IPS-18c (cell line): ENCODE data around the gene ST3GAL4.
"Not testable (repeated sequence)": the region's sequence is repeated elsewhere in the genome, so short reads cannot be mapped to it uniquely, and the experiment has no call there.

Experiments
- H3K4me3 ChIP-seq: 2 replicates; pipeline ENCODE4 v1.7.0; 2013; ENCODE audit warnings: low read depth, mild to moderate bottlenecking, low read length, moderate library complexity; ENCODE audit not compliant: insufficient read depth
- H3K9me3 ChIP-seq: one replicate; pipeline ENCODE4 v1.6.1; 2013; ENCODE audit warnings: mild to moderate bottlenecking, low read length, moderate library complexity; ENCODE audit not compliant: control insufficient read depth, insufficient read depth

ST3GAL4 gene

GRCh38 chr11:126355324-126355925 lies at the start of gene ST3GAL4:
TSS of gene ST3GAL4 (plus strand) at chr11:126355686. CDS start at chr11:126406156, 50,470 bp downstream.
- peak within 1 kb of the TSS; percentile 91 for H3K4me3 ChIP-seq
- H3K9me3 ChIP-seq: no peaks in the 10 kb centered on the region

GRCh38 chr11:126305699-126306098 lies 49.8 kb upstream of the ST3GAL4 start:
- H3K4me3 ChIP-seq: no peak overlapping the region
- no peaks in the 10 kb centered on the region for H3K9me3 ChIP-seq

- no peaks in the 10 kb centered on the region for H3K9me3 ChIP-seq
- no peak overlapping the region for H3K4me3 ChIP-seq
Measured at GRCh38 chr11:126307706-126308105, 47.8 kb upstream of the ST3GAL4 start.

DNA sequence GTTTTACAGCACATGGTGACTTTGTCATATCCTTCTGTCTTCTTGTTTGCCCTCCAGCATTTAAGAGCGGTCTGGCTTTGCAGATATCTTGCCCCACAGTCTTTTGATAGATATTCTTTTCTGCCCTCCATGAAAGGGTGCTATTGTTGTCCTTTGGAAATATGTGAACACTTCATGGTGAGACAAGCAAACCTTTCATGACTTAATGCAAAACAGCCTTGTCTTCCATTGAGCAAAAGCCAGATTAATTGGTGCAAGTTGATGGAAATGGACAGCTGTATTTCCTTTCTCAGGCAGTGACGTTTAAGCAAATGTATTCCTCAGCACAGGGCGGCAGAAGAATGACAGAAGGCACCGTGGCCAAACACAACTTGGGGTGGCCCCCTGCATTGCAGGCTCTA lies 47.2 kb upstream of the ST3GAL4 start:
- no peaks in the 10 kb centered on the region for H3K9me3 ChIP-seq
- no peak overlapping the region for H3K4me3 ChIP-seq

GRCh38 chr11:126308771-126309170 lies 46.7 kb upstream of the ST3GAL4 start:
- not testable (repeated sequence) for H3K9me3 ChIP-seq, H3K4me3 ChIP-seq

DNA sequence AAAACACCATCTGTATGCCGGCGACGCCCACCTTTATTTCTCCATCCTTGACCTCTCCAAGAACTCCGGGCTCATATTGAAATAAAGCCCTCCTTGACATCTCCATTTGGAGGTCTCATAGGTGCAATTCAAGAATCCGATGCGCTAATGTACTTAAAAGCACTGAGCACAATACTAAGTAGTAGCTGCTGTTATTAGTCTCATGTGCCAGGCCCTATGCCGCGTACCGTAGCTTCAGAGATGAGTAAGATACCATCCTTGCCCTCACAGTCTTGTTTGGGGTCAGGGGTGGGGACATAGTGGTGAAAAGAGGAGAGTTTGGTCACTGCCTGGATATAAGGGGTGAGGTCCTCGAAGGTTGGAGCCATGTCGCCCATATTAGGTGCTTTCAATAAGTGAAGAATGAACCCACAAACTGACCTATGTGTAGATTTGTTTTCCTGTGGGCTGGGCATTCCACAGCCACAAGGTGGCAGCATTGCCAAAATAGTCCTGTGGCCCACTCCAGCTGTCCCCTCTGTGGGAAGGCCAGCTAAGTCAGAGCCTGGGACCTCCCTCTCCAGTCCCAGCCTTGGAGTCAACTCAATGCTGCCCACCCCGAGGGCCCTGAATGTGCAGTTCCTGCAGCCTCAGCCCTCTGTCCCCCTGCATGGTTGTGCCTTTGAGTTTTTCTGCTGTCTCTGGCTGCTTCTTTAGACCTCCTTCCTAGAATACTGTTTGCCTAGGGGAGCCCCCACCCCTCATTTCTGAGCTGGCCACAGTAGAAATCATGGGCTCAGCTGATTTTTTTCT lies 45.1 kb upstream of the ST3GAL4 start:
- no peak overlapping the region for H3K4me3 ChIP-seq
- no peaks in the 10 kb centered on the region for H3K9me3 ChIP-seq

- H3K9me3 ChIP-seq: no peaks in the 10 kb centered on the region
- no peak overlapping the region for H3K4me3 ChIP-seq
Measured at GRCh38 chr11:126310992-126311310, 44.5 kb upstream of the ST3GAL4 start.

- Histone ChIP-seq H3K9me3 (no peaks in the 10 kb centered on the region), H3K4me3 (no peak overlapping the region)
Measured at GRCh38 chr11:126311401-126312291, 43.8 kb upstream of the ST3GAL4 start.

GRCh38 chr11:126312961-126313360 lies 42.5 kb upstream of the ST3GAL4 start:
- no peaks in the 10 kb centered on the region for H3K9me3 ChIP-seq
- no peak overlapping the region for H3K4me3 ChIP-seq

- Histone ChIP-seq H3K4me3 (no peak overlapping the region), H3K9me3 (no peaks in the 10 kb centered on the region)
Measured at GRCh38 chr11:126313826-126314225, 41.7 kb upstream of the ST3GAL4 start.

- H3K4me3 ChIP-seq: no peak overlapping the region
Measured at GRCh38 chr11:126317432-126317755, 38.1 kb upstream of the ST3GAL4 start.

GRCh38 chr11:126317756-126318573 lies 37.5 kb upstream of the ST3GAL4 start:
- H3K4me3 ChIP-seq: no peak overlapping the region
- no peaks in the 10 kb centered on the region for H3K9me3 ChIP-seq

More at GRCh38 chr11:126317432-126317755, 38.1 kb upstream of the ST3GAL4 start:
- H3K9me3 ChIP-seq: no peaks in the 10 kb centered on the region

DNA sequence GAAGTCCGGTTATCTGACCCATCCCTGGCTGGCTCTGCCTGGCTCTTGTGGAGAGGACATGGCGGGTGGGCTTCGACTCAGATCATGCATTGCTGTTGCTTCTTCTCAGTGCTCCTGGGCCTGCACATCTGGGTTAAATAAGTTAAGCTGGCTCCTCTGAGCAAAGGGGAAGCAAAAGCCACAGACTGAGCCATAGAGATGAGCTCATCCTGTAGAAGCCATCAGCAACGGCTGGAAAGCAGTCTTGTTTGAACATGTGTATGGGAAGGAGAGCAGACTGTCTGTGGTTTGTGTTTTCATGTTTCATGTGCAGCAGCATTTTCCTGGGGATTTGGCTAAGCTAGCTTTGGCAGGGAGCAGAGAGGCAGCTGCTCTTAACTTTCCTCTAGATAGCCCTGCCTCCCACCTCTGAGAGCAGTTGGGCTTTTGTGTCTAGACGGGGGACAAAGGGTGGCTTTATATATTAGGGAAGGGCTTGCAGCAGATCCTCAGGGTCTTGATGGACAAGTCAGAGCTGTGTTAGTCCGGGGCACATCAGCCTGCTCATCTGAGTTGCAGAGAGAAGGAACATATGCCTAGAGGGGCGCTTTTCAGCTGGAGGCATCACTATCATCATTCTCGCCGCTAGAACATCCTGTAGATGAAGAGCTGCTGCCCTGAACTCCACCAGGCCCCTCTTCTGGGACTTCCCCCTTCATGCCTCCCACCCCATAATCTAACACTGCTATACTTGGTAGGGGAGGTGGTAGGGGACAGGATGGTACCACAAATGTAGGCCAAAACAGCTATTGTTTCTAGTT lies 36.7 kb upstream of the ST3GAL4 start:
- Histone ChIP-seq H3K9me3 (no peaks in the 10 kb centered on the region), H3K4me3 (no peak overlapping the region)

DNA sequence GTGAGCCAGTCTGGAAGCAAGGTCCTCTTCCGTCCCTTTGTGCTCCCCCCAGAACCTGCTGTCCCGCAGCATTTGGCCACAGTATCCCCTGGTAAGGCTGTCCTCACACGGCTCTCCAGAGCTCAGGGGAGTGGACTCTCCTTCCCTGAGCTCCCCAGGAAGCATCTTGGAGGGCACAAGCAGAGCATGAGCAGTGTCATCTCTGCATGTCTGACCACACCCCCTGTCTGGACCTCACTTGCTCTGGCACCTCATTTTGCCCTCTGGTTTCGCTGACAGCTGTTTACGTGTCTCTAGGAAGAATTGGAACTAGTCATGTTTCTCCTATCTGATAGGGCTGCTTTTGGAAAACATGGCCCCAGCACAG lies 36.1 kb upstream of the ST3GAL4 start:
- Histone ChIP-seq H3K4me3 (no peak overlapping the region), H3K9me3 (no peaks in the 10 kb centered on the region)

DNA sequence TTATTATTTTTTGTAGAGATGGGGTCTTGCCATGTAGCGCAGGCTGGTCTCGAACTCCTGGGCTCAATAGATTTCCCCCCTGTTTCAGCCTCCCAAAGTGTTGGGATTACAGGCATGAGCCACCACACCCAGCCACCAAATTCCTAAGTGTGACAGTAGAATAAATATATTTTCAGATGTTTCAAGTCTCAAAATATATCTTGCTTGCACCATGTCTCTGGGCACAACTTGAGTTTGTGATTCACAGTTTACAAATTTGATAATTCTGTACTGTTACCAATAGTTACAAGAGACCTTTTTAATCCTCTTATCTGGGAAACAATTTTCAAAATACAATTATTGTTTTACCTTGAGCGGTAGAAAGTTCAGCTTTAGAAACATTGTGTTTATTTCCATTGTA lies 32.5 kb upstream of the ST3GAL4 start:
- no peaks in the 10 kb centered on the region for H3K9me3 ChIP-seq
- no peak overlapping the region for H3K4me3 ChIP-seq

- H3K9me3 ChIP-seq: no peaks in the 10 kb centered on the region
- H3K4me3 ChIP-seq: no peak overlapping the region
Measured at GRCh38 chr11:126327281-126328000, 28.0 kb upstream of the ST3GAL4 start.
